Fibroblast of mammary gland (primary cell): Measurements from ENCODE around the gene KCNJ6.

Experiments used
- DNase-seq: peaks from one replicate; pipeline ENCODE4 v3.0.0-alpha.2; 2010; ENCODE audit warnings: low read depth
- H3K4me3 ChIP-seq: 2 replicates; pipeline ENCODE4 v1.5.1; 2011; ENCODE audit warnings: low read depth, mild to moderate bottlenecking, low read length, moderate library complexity; ENCODE audit not compliant: control insufficient read depth
- TF ChIP-seq, protein P1 (sequence below): conservative IDR thresholded peaks from 2 replicates; pipeline ENCODE4 v1.5.1; 2011; ENCODE audit warnings: low read depth, low read length, inconsistent platforms; ENCODE audit not compliant: control insufficient read depth, insufficient read depth

Gene KCNJ6

DNA sequence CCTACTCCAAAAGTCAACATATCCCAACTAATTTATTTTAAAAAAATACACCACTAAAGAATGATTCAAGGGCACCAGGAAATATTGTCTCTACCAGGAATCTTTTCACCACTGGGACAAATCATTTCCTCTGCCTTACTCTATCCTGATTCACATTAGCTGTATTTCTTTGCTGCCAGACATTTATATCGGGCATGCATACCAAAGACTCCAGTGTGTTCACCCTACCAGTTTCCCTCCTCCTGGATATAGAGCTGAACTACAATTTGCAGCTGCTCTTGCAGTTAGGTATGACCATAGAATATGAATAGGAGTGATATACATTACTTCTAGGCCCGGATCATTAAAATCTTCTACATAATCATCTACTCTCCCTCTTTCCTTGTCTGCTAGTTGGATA lies 7.6 kb downstream of the KCNJ6 start:
- H3K4me3 ChIP-seq, result no peak overlapping the region
- no peak for DNase-seq
- TF ChIP-seq, protein P1, sequence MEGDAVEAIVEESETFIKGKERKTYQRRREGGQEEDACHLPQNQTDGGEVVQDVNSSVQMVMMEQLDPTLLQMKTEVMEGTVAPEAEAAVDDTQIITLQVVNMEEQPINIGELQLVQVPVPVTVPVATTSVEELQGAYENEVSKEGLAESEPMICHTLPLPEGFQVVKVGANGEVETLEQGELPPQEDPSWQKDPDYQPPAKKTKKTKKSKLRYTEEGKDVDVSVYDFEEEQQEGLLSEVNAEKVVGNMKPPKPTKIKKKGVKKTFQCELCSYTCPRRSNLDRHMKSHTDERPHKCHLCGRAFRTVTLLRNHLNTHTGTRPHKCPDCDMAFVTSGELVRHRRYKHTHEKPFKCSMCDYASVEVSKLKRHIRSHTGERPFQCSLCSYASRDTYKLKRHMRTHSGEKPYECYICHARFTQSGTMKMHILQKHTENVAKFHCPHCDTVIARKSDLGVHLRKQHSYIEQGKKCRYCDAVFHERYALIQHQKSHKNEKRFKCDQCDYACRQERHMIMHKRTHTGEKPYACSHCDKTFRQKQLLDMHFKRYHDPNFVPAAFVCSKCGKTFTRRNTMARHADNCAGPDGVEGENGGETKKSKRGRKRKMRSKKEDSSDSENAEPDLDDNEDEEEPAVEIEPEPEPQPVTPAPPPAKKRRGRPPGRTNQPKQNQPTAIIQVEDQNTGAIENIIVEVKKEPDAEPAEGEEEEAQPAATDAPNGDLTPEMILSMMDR, result no peak

DNA sequence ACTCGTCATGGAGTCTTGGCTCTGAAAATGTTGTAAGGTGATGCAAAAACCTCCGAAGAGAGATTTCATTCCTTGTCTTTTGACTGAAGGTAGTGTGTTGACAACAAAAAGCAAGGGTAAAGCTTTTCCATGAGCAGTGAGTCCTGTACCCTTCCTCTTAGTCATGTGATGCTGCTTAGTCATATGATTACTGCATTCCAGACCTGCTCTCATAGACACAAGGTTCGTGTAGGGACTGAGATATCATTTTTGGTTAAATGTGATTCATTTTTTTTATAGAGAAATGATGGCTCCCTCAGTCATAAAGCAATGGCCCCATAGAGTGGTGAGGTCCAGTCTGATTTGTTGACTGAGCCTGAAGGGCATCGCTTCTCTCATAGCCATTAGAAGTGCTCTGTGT lies 9.2 kb downstream of the KCNJ6 start:
- no peak for DNase-seq
- H3K4me3 ChIP-seq, result no peak overlapping the region
- TF ChIP-seq, protein P1, result no peak

- TF ChIP-seq, protein P1, result no peak
- DNase-seq, result no peak
These were observed 11.0 kb downstream of the KCNJ6 start for GRCh38 chr21:37905291-37905690.

DNA sequence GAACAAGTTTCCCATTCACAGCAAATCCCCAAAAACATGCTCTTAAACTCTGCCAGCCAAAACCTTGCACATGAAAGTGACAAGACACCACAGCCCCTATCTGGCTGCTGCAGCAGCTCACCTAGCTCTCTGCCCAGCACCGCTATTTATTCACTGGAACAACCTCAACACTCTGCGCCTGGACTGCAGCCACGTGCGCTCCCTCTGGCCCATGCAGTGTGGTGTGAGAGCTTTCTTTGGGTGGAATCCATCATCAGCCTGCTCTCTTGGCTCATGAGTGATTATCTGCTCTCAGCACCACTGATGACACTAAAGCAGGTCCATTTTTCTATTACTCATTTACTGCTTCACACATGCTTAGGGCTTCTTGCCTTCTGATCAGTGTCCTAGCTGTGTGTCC lies 11.4 kb downstream of the KCNJ6 start:
- DNase-seq, result peak; percentile 14
- H3K4me3 ChIP-seq, result no peak overlapping the region
- TF ChIP-seq, protein P1, result no peak

More at GRCh38 chr21:37905291-37905690, 11.0 kb downstream of the KCNJ6 start:
- H3K4me3 ChIP-seq, result no peak overlapping the region

DNA sequence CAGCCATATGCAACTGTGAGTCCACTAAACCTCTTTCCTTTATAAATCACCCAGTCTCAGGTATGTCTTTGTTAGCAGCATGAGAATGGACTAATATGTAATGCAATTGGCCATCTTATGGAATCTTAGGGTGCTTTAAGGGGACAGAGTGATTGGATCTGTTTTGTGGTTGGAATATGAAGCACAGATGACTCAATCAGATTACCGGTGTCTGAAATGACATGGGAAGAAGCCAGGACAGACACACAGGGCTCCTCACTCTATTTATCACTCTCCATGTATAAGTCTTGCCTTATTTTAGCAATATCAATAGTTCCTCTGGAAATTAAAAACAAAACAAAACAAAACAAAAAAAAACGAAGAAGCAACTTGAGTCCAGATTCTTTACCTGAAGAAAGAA lies 12.9 kb downstream of the KCNJ6 start:
- TF ChIP-seq, protein P1, result no peak
- no peak for DNase-seq
- no peak overlapping the region for H3K4me3 ChIP-seq

DNA sequence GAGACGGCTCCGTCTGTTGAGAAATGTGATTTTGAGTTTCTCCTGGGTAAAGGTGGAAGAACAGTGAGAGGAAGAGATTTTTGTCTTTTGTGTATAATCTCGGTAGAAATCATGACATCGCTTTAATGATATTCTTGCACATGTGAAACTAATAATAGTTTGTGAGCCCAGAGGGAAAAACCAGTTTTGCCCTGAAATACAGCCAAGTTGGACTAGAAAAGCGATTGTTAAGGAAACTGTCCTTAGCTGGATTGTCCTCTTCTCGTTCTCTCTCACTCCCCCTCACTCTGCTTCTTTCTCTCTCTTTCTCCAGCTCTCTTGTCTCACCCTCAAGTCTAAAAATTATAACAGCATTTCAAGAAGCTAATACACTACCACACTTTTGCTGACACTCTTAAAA lies 17.1 kb downstream of the KCNJ6 start:
- H3K4me3 ChIP-seq, result no peak overlapping the region
- DNase-seq, result no peak
- TF ChIP-seq, protein P1, result no peak

GRCh38 chr21:37896788-37897187 lies 19.5 kb downstream of the KCNJ6 start:
- DNase-seq, result no peak
- H3K4me3 ChIP-seq, result no peak overlapping the region
- TF ChIP-seq, protein P1, result no peak
